ENCODE measurements around the gene ZXDC. TPM values are rescaled to one million over a fixed set of nuclear protein-coding genes. Genes with fewer than 3 reads are reported as not detected.
A peak's percentile ranks its signal among the peaks of the same experiment; 100 is the strongest.

ZXDC gene
- total RNA-seq, 2 donors from 2014 or later = 20.4 to 28.5 TPM

DNA sequence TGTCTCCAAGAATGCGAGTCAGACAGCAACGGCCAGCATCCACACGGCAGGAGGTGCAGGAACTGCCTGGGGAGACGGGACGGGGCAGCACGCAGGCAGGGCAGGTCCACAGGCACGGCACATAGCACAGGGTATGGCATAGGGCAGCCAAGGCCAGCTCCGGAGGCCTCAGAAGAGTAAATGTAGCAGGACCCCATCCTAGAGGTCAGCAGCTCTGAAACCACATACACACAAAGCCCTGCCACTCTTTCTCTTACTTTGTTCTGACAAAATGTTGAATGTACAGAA lies 26.9 kb downstream of the ZXDC start:
- Histone ChIP-seq H3K9me3 (no peaks in the 10 kb centered on the region), H3K27me3 (no peaks in the 10 kb centered on the region), H3K4me3 (no peak overlapping the region), H3K9ac (ENCODE audit: low read depth in 2 of 2, low read length in 2 of 2) (no peak overlapping the region), H3K36me3 (no peaks in the 10 kb centered on the region), H3K4me1 (no peaks in the 10 kb centered on the region), H3K27ac (no peak overlapping the region)
- TF ChIP-seq, protein P1, sequence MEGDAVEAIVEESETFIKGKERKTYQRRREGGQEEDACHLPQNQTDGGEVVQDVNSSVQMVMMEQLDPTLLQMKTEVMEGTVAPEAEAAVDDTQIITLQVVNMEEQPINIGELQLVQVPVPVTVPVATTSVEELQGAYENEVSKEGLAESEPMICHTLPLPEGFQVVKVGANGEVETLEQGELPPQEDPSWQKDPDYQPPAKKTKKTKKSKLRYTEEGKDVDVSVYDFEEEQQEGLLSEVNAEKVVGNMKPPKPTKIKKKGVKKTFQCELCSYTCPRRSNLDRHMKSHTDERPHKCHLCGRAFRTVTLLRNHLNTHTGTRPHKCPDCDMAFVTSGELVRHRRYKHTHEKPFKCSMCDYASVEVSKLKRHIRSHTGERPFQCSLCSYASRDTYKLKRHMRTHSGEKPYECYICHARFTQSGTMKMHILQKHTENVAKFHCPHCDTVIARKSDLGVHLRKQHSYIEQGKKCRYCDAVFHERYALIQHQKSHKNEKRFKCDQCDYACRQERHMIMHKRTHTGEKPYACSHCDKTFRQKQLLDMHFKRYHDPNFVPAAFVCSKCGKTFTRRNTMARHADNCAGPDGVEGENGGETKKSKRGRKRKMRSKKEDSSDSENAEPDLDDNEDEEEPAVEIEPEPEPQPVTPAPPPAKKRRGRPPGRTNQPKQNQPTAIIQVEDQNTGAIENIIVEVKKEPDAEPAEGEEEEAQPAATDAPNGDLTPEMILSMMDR (IDR thresholded peaks at IDR 0.05) = no peak
- peak; percentile 10 for DNase-seq
- intact Hi-C loops (cut with DNase I) = no loop called here

DNA sequence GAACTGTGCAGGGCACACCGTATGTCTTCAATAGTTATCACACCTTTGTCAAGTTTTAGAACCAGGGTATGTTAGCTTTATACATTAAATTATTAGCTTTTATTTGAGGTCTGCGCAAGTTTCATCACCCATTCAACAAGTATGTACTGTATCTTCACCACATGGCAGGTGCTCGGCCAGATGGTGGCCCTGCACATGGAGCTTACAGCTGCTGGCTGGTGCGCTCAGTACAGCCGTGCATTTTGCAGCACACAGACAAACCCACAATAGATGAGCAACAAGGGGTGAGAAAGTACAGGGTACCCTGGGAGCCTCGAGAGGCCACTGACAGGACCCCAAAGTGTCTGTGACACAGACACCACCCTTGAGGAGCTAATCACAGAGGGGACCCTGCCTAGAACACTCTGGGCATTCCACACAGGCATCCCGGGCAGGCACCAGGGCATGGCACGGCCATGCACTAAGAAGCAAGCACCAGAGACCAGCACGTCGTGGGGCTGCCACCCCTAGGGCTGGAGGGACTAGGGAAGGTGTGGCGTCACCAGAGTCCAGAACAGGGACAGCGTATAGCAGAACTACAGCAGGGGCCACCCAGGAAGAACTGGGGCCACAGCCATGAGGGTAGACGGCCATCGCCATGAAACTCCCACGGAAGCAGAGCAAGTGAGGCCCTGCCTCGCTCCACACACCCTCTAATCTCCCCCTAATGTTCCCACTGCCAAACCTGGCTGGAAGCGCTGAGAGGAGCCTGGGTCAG lies 27.4 kb downstream of the ZXDC start:
- Histone ChIP-seq H3K4me1 (no peaks in the 10 kb centered on the region), H3K27ac (no peak overlapping the region), H3K4me3 (no peak overlapping the region), H3K36me3 (no peaks in the 10 kb centered on the region), H3K27me3 (no peaks in the 10 kb centered on the region), H3K9ac (ENCODE audit: low read depth in 2 of 2, low read length in 2 of 2) (no peak overlapping the region), H3K9me3 (no peaks in the 10 kb centered on the region)
- TF ChIP-seq, protein P1 (IDR thresholded peaks at IDR 0.05) = no peak
- intact Hi-C loops (cut with DNase I) = no loop called here
- peak; percentile 12 for DNase-seq

DNA sequence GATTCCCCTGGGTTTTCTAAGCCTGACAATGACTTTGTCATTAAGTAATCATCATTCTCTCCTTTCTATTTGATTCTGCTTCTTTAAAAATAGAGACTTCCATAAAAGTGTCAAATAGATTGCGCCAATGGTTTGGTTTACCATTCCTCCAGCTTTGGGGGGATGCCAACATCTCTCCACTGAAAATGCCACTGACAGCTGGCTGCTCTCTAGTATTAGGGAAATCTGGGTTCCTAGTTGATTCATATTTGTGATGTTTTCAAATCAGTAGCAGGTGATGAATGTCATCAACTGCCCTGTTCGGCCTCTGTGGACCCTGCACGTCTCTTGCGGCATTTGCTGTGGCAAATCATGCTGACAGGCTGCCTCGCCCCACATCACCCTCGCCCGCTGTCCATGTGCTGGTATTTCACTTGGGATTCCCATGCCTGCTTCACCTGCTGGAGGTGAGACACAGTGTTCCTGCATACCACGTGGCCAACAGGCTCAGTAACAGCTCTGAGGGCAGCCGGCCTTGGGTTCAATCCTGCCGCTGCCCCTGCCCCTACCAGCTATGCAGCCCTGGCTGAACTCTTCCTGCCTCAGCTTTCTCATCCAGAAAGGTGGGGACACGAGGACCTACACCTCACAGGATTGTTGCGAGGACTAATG lies 28.1 kb downstream of the ZXDC start:
- TF ChIP-seq, protein P1 (IDR thresholded peaks at IDR 0.05) = no peak
- no peaks in the 10 kb centered on the region for H3K27me3 ChIP-seq
- peak; percentile 13 for DNase-seq
- no peak overlapping the region for H3K27ac ChIP-seq
- H3K36me3 ChIP-seq = no peaks in the 10 kb centered on the region
- H3K9ac ChIP-seq (ENCODE audit: low read depth in 2 of 2, low read length in 2 of 2) = no peak overlapping the region
- no peak overlapping the region for H3K4me3 ChIP-seq
- no peaks in the 10 kb centered on the region for H3K9me3 ChIP-seq
- no peaks in the 10 kb centered on the region for H3K4me1 ChIP-seq
- intact Hi-C loops (cut with DNase I) = no loop called here

DNA sequence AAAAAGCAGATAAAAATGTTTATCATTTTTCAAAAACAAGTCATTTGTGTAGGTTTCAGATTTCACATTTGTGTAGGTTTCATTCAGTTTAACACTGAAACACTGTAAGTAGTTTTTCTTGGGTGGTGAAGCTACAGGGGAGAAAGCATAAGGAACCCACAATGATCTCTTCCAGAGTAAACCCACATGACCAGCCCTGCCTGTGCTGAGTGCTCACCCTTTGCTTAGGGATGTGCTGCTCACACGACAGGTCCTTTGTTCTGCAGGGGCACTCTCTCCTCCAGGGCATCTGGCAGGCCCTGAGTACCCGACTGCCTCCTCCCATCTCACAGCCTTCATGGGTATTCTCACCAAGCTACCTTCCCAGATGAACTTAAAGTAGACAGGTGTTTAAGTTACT lies 28.9 kb downstream of the ZXDC start:
- Histone ChIP-seq H3K27ac (no peak overlapping the region), H3K4me3 (no peak overlapping the region), H3K4me1 (no peaks in the 10 kb centered on the region), H3K27me3 (no peaks in the 10 kb centered on the region), H3K9ac (ENCODE audit: low read depth in 2 of 2, low read length in 2 of 2) (no peak overlapping the region), H3K36me3 (no peaks in the 10 kb centered on the region), H3K9me3 (no peaks in the 10 kb centered on the region)
- TF ChIP-seq, protein P1 (IDR thresholded peaks at IDR 0.05) = no peak
- peak; percentile 9 for DNase-seq
- intact Hi-C loops (cut with DNase I) = no loop called here

DNA sequence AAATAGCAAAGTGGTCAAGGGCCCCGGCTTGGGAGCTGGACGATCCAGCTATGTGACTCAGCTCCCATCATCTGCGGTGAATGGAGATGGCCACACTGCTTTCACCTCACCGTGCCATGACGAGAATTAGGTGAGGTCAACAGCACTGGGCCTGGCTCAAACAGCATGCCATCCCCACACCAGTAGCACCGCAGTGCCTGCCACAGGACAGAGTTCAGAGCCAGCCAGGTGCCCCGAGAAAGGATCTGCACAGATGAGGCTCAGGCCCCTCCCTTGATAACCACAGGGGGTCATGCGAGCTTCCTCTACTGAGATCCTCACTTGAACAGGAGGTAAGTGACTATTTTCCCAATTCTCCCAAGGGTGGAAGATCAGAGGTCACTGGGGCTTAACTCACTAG lies 29.4 kb downstream of the ZXDC start:
- Histone ChIP-seq H3K36me3 (no peaks in the 10 kb centered on the region), H3K9me3 (no peaks in the 10 kb centered on the region), H3K9ac (ENCODE audit: low read depth in 2 of 2, low read length in 2 of 2) (no peak overlapping the region), H3K4me1 (no peaks in the 10 kb centered on the region), H3K27ac (no peak overlapping the region), H3K4me3 (no peak overlapping the region), H3K27me3 (no peaks in the 10 kb centered on the region)
- intact Hi-C loops (cut with DNase I) = no loop called here
- peak; percentile 6 for DNase-seq
- TF ChIP-seq, protein P1 (IDR thresholded peaks at IDR 0.05) = no peak

All from colonic mucosa (tissue), 4 donors.